Activated CD8-positive, alpha-beta memory T cell treated with anti-CD3 and anti-CD28 coated beads for 4 hours (primary cell): Measurements from ENCODE around the gene ATRN.

Experiments used
- DNase-seq, 2 donors: peaks; one replicate each; pipeline ENCODE4 v3.0.0-alpha.2; 2020; ENCODE audit warnings: low read depth in 2 of 2

The ATRN gene

GRCh38 chr20:3696200-3696599, 225.4 kb downstream of the ATRN start:
- DNase-seq: no peak

DNA sequence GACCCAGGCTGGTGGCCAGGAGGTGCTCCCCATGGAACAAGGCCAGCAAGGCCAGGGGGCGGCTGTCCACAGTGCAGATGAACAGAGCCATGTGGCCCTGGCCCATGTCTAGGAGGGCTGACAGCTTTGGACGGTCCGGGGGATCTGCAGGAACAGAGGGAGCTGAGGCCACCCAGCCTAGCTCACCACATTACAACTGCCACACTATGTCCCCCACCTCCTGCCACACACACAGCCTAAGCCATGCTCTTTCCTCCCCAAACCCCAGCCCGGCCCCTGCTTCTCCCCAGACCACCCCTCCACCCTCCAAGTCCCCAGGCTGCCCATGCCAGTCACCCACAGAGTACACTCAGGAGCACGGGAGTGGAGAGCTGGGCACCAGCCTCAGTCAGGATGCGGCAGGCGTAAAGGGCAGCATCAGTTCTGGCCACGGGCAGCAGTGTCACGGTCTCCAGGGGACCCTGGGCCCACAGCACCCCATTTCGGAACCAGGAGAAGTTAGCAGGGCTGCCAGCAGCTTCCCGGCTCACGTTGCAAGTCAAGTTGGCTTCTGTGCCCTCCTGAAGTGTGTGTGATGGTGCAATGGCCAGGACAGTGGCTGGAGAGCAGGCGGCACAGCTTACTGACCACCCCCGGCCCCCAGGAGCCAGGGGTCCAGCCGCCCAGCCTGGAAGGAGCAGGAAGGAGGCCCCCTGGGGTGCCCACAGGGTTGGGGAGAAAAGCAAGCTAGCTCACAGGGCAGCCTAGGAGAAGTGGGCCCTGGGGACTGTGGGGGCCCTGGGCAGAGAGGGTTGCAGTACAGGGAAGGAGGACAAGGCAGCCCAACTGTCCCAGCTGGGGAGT, 226.1 kb downstream of the ATRN start:
- DNase-seq: no peak

- DNase-seq: no peak
Observed at GRCh38 chr20:3697588-3698305, 226.9 kb downstream of the ATRN start.

DNA sequence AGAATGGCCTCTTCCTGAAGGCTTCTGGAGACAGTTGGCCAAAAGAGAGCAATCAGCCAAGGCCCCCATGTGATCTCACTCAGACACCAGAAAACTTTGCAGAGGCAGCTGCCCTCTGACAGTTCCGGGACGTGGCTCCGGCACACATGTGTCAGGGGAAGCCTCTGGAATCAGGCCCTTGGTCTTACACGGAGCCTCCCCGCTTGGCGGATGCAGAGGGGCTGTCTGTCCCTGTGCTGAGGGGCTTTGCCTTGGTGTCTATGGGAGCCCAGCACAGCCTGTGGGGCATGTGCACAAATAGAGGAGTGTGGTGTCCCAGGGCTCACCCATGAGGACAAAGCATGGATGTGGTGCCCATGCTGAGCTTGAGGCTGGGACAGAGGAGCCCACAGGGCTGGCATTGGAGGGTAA, 227.8 kb downstream of the ATRN start:
- no peak for DNase-seq

- no peak for DNase-seq
Observed at GRCh38 chr20:3699037-3699436, 228.2 kb downstream of the ATRN start.
